ENCODE results near the gene DFFB.
A peak's percentile ranks its signal among the peaks of the same experiment; 100 is the strongest.

Gene DFFB

GRCh38 chr1:3817138-3817740 lies 40.0 kb upstream of the DFFB start:
- H4K12ac ChIP-seq (ENCODE audit: low read depth, low read length), result no peak overlapping the region
- H3K4me2 ChIP-seq (ENCODE audit: low read length), result no peak overlapping the region
- H3K18ac ChIP-seq (ENCODE audit: low read length), result no peak overlapping the region
- H2BK5ac ChIP-seq (ENCODE audit: low read depth, low read length, poor library complexity), result no peak overlapping the region
- no peak overlapping the region for H2BK12ac ChIP-seq (ENCODE audit: low read length)
- no peak overlapping the region for H4K91ac ChIP-seq (ENCODE audit: low read depth, low read length)
- no peak overlapping the region for H2BK120ac ChIP-seq (ENCODE audit: insufficient read depth, low read length, poor library complexity)
- H2AFZ ChIP-seq (ENCODE audit: insufficient read depth, low read length, poor library complexity), result no peak overlapping the region
- H3K23ac ChIP-seq (ENCODE audit: low read length), result no peak overlapping the region
- H3K27ac ChIP-seq (ENCODE audit: low read depth, low read length), result no peak overlapping the region
- no peaks in the 10 kb centered on the region for H3K79me2 ChIP-seq (ENCODE audit: control insufficient read depth, insufficient read depth, low read length, poor library complexity)
- no peak overlapping the region for H2AK5ac ChIP-seq (ENCODE audit: low read length)
- no peak overlapping the region for H4K8ac ChIP-seq (ENCODE audit: low read depth, low read length)
- no peaks in the 10 kb centered on the region for H3K27me3 ChIP-seq (ENCODE audit: insufficient read depth, low read length)
- H3K9me3 ChIP-seq (ENCODE audit: insufficient read depth, low read depth, low read length), result no peaks in the 10 kb centered on the region
- no peak overlapping the region for H3K9ac ChIP-seq (ENCODE audit: low read length)
- H3K4me3 ChIP-seq (ENCODE audit: low read depth, low read length), result no peak overlapping the region
- no peak for DNase-seq
- H3K36me3 ChIP-seq (ENCODE audit: control insufficient read depth in 1 of 2, insufficient read depth in 2 of 2, low read length in 2 of 2), result peaks cover 37 to 46% of the 10 kb centered on the region in 2 experiments
- H3K4me1 ChIP-seq (ENCODE audit: control insufficient read depth in 1 of 2, insufficient read depth in 2 of 2, low read length in 2 of 2), result no peaks in the 10 kb centered on the region
- WGBS (ENCODE audit: extremely low coverage, insufficient coverage, insufficient read length), result no CpG with 5 or more reads among the region's 17 CpGs
- H3K79me1 ChIP-seq (ENCODE audit: low read length), result no peaks in the 10 kb centered on the region
- no peak overlapping the region for H3K14ac ChIP-seq (ENCODE audit: low read length)
- H3K4ac ChIP-seq (ENCODE audit: low read depth, low read length), result no peak overlapping the region

- Histone ChIP-seq H3K18ac (ENCODE audit: low read length) (no peak overlapping the region), H4K91ac (ENCODE audit: low read depth, low read length) (no peak overlapping the region), H2BK12ac (ENCODE audit: low read length) (no peak overlapping the region), H4K8ac (ENCODE audit: low read depth, low read length) (no peak overlapping the region), H3K4ac (ENCODE audit: low read depth, low read length) (no peak overlapping the region), H3K9ac (ENCODE audit: low read length) (peak overlapping the region; percentile 14), H3K4me1 (ENCODE audit: control insufficient read depth in 1 of 2, insufficient read depth in 2 of 2, low read length in 2 of 2) (no peaks in the 10 kb centered on the region), H2AK5ac (ENCODE audit: low read length) (no peak overlapping the region), H3K79me1 (ENCODE audit: low read length) (no peaks in the 10 kb centered on the region), H4K12ac (ENCODE audit: low read depth, low read length) (no peak overlapping the region), H3K36me3 (ENCODE audit: control insufficient read depth in 1 of 2, insufficient read depth in 2 of 2, low read length in 2 of 2) (peaks cover 43 to 54% of the 10 kb centered on the region in 2 experiments), H3K4me2 (ENCODE audit: low read length) (no peak overlapping the region), H2BK120ac (ENCODE audit: insufficient read depth, low read length, poor library complexity) (no peak overlapping the region), H2AFZ (ENCODE audit: insufficient read depth, low read length, poor library complexity) (no peak overlapping the region), H3K9me3 (ENCODE audit: insufficient read depth, low read depth, low read length) (no peaks in the 10 kb centered on the region), H3K4me3 (ENCODE audit: low read depth, low read length) (no peak overlapping the region), H3K79me2 (ENCODE audit: control insufficient read depth, insufficient read depth, low read length, poor library complexity) (no peaks in the 10 kb centered on the region), H3K23ac (ENCODE audit: low read length) (no peak overlapping the region), H3K27me3 (ENCODE audit: insufficient read depth, low read length) (no peaks in the 10 kb centered on the region), H3K27ac (ENCODE audit: low read depth, low read length) (no peak overlapping the region), H2BK5ac (ENCODE audit: low read depth, low read length, poor library complexity) (no peak overlapping the region), H3K14ac (ENCODE audit: low read length) (no peak overlapping the region)
- WGBS (ENCODE audit: extremely low coverage, insufficient coverage, insufficient read length), result no CpG with 5 or more reads among the region's 28 CpGs
- DNase-seq, result no peak
These were observed 39.3 kb upstream of the DFFB start for GRCh38 chr1:3817821-3818597.

- WGBS (ENCODE audit: extremely low coverage, insufficient coverage, insufficient read length), result no CpG with 5 or more reads among the region's 10 CpGs
- H3K4me1 ChIP-seq (ENCODE audit: control insufficient read depth in 1 of 2, insufficient read depth in 2 of 2, low read length in 2 of 2), result no peaks in the 10 kb centered on the region
- H2AFZ ChIP-seq (ENCODE audit: insufficient read depth, low read length, poor library complexity), result no peak overlapping the region
- H4K8ac ChIP-seq (ENCODE audit: low read depth, low read length), result no peak overlapping the region
- no peak overlapping the region for H3K14ac ChIP-seq (ENCODE audit: low read length)
- H3K23ac ChIP-seq (ENCODE audit: low read length), result no peak overlapping the region
- H3K79me2 ChIP-seq (ENCODE audit: control insufficient read depth, insufficient read depth, low read length, poor library complexity), result no peaks in the 10 kb centered on the region
- H3K4me2 ChIP-seq (ENCODE audit: low read length), result no peak overlapping the region
- no peak for DNase-seq
- H3K27me3 ChIP-seq (ENCODE audit: insufficient read depth, low read length), result no peaks in the 10 kb centered on the region
- H3K9me3 ChIP-seq (ENCODE audit: insufficient read depth, low read depth, low read length), result no peaks in the 10 kb centered on the region
- H3K27ac ChIP-seq (ENCODE audit: low read depth, low read length), result no peak overlapping the region
- no peaks in the 10 kb centered on the region for H3K79me1 ChIP-seq (ENCODE audit: low read length)
- no peak overlapping the region for H3K4ac ChIP-seq (ENCODE audit: low read depth, low read length)
- no peak overlapping the region for H3K9ac ChIP-seq (ENCODE audit: low read length)
- no peak overlapping the region for H2BK12ac ChIP-seq (ENCODE audit: low read length)
- no peak overlapping the region for H2BK120ac ChIP-seq (ENCODE audit: insufficient read depth, low read length, poor library complexity)
- no peak overlapping the region for H4K12ac ChIP-seq (ENCODE audit: low read depth, low read length)
- H3K4me3 ChIP-seq (ENCODE audit: low read depth, low read length), result no peak overlapping the region
- no peak overlapping the region for H2AK5ac ChIP-seq (ENCODE audit: low read length)
- H2BK5ac ChIP-seq (ENCODE audit: low read depth, low read length, poor library complexity), result no peak overlapping the region
- no peak overlapping the region for H4K91ac ChIP-seq (ENCODE audit: low read depth, low read length)
- peaks cover 49 to 62% of the 10 kb centered on the region in 2 experiments for H3K36me3 ChIP-seq (ENCODE audit: control insufficient read depth in 1 of 2, insufficient read depth in 2 of 2, low read length in 2 of 2)
- no peak overlapping the region for H3K18ac ChIP-seq (ENCODE audit: low read length)
These were observed 37.5 kb upstream of the DFFB start for GRCh38 chr1:3819771-3820200.

- Histone ChIP-seq H2AFZ (ENCODE audit: insufficient read depth, low read length, poor library complexity) (no peak overlapping the region), H3K27ac (ENCODE audit: low read depth, low read length) (no peak overlapping the region), H3K18ac (ENCODE audit: low read length) (no peak overlapping the region), H3K14ac (ENCODE audit: low read length) (no peak overlapping the region), H3K4ac (ENCODE audit: low read depth, low read length) (no peak overlapping the region), H2BK12ac (ENCODE audit: low read length) (no peak overlapping the region), H3K9me3 (ENCODE audit: insufficient read depth, low read depth, low read length) (no peaks in the 10 kb centered on the region), H3K23ac (ENCODE audit: low read length) (no peak overlapping the region), H3K4me3 (ENCODE audit: low read depth, low read length) (no peak overlapping the region), H3K4me2 (ENCODE audit: low read length) (no peak overlapping the region), H2BK5ac (ENCODE audit: low read depth, low read length, poor library complexity) (no peak overlapping the region), H4K8ac (ENCODE audit: low read depth, low read length) (no peak overlapping the region), H3K36me3 (ENCODE audit: control insufficient read depth in 1 of 2, insufficient read depth in 2 of 2, low read length in 2 of 2) (peaks cover 47 to 61% of the 10 kb centered on the region in 2 experiments), H4K12ac (ENCODE audit: low read depth, low read length) (no peak overlapping the region), H2BK120ac (ENCODE audit: insufficient read depth, low read length, poor library complexity) (no peak overlapping the region), H3K4me1 (ENCODE audit: control insufficient read depth in 1 of 2, insufficient read depth in 2 of 2, low read length in 2 of 2) (no peaks in the 10 kb centered on the region), H4K91ac (ENCODE audit: low read depth, low read length) (no peak overlapping the region), H3K79me1 (ENCODE audit: low read length) (no peaks in the 10 kb centered on the region), H2AK5ac (ENCODE audit: low read length) (no peak overlapping the region), H3K9ac (ENCODE audit: low read length) (no peak overlapping the region), H3K27me3 (ENCODE audit: insufficient read depth, low read length) (no peaks in the 10 kb centered on the region), H3K79me2 (ENCODE audit: control insufficient read depth, insufficient read depth, low read length, poor library complexity) (no peaks in the 10 kb centered on the region)
- no CpG with 5 or more reads among the region's 8 CpGs for WGBS (ENCODE audit: extremely low coverage, insufficient coverage, insufficient read length)
- no peak for DNase-seq
These were observed 37.0 kb upstream of the DFFB start for GRCh38 chr1:3820316-3820715.
